ENCODE results near the gene WWOX.
"Not testable (repeated sequence)": the region's sequence is repeated elsewhere in the genome, so short reads cannot be mapped to it uniquely, and the experiment has no call there.

Gene WWOX

GRCh38 chr16:78099271-78100111 lies at the start of gene WWOX:
Gene WWOX, plus strand, starts transcription at chr16:78099654.
- no peak; the same call in none of the 2 replicates for TF ChIP-seq CTCF (IDR thresholded peaks at IDR 0.05; ENCODE audit: low read depth, low read length)

GRCh38 chr16:78050734-78051400 lies 48.6 kb upstream of the WWOX start:
- TF ChIP-seq CTCF (IDR thresholded peaks at IDR 0.05; ENCODE audit: low read depth, low read length), result no peak
- DNase-seq (ENCODE audit: extremely low read depth, low read depth), result no peak

More at GRCh38 chr16:78099271-78100111, at the start of gene WWOX:
- peak; percentile 96 for DNase-seq (ENCODE audit: extremely low read depth, low read depth)

GRCh38 chr16:78057803-78058564 lies 41.5 kb upstream of the WWOX start:
- DNase-seq (ENCODE audit: extremely low read depth, low read depth), result no peak
- TF ChIP-seq CTCF (IDR thresholded peaks at IDR 0.05; ENCODE audit: low read depth, low read length), result no peak

- not testable (repeated sequence) for DNase-seq (ENCODE audit: extremely low read depth, low read depth)
Observed at GRCh38 chr16:78059806-78060205, 39.6 kb upstream of the WWOX start.

GRCh38 chr16:78060295-78060694 lies 39.2 kb upstream of the WWOX start:
- no peak for TF ChIP-seq CTCF (IDR thresholded peaks at IDR 0.05; ENCODE audit: low read depth, low read length)
- no peak for DNase-seq (ENCODE audit: extremely low read depth, low read depth)

- no peak for DNase-seq (ENCODE audit: extremely low read depth, low read depth)
Observed at GRCh38 chr16:78060809-78061208, 38.6 kb upstream of the WWOX start.

More at GRCh38 chr16:78060809-78061208, 38.6 kb upstream of the WWOX start:
- TF ChIP-seq CTCF (IDR thresholded peaks at IDR 0.05; ENCODE audit: low read depth, low read length), result no peak
